T-helper 22 cell (primary cell): ENCODE results near the gene FADS1.

Experiments used
- DNase-seq: peaks from one replicate; pipeline ENCODE4 v3.0.0-alpha.2; 2020; ENCODE audit warnings: low read depth

Gene FADS1

GRCh38 chr11:61816736-61817455, at the start of gene FADS1:
Gene FADS1, minus strand, starts transcription at chr11:61817003. Its CDS starts 74 bp downstream, at chr11:61816929.
- peak; percentile 75 for DNase-seq

GRCh38 chr11:61866231-61866957, 49.6 kb upstream of the FADS1 start:
- DNase-seq = no peak

- DNase-seq = no peak
Observed at GRCh38 chr11:61864814-61865775, 48.3 kb upstream of the FADS1 start.

GRCh38 chr11:61863548-61864081, 46.8 kb upstream of the FADS1 start:
- no peak for DNase-seq

- no peak for DNase-seq
Observed at GRCh38 chr11:61862714-61863547, 46.1 kb upstream of the FADS1 start.

GRCh38 chr11:61861634-61862033, 44.8 kb upstream of the FADS1 start:
- no peak for DNase-seq

GRCh38 chr11:61860054-61860903, 43.5 kb upstream of the FADS1 start:
- no peak for DNase-seq

- DNase-seq = no peak
Observed at GRCh38 chr11:61855939-61856680, 39.3 kb upstream of the FADS1 start.

GRCh38 chr11:61854966-61855714, 38.3 kb upstream of the FADS1 start:
- DNase-seq = no peak

GRCh38 chr11:61854206-61854895, 37.5 kb upstream of the FADS1 start:
- DNase-seq = no peak

- DNase-seq = no peak
Observed at GRCh38 chr11:61853698-61854169, 36.9 kb upstream of the FADS1 start.

- no peak for DNase-seq
Observed at GRCh38 chr11:61851900-61852295, 35.1 kb upstream of the FADS1 start.

GRCh38 chr11:61851113-61851899, 34.5 kb upstream of the FADS1 start:
- DNase-seq = no peak

- no peak for DNase-seq
Observed at GRCh38 chr11:61850687-61851086, 33.9 kb upstream of the FADS1 start.

- DNase-seq = no peak
Observed at GRCh38 chr11:61848631-61849030, 31.8 kb upstream of the FADS1 start.

- DNase-seq = no peak
Observed at GRCh38 chr11:61847914-61848581, 31.2 kb upstream of the FADS1 start.
